Measurements from ENCODE around the gene PIP4K2A. TPM values are rescaled to one million over a fixed set of nuclear protein-coding genes. Genes with fewer than 3 reads are reported as not detected.
"Not testable (repeated sequence)": the region's sequence is repeated elsewhere in the genome, so short reads cannot be mapped to it uniquely, and the experiment has no call there.

The PIP4K2A gene
- total and polyA plus RNA-seq, 2 of the 13 experiments (the other 11 are each of a cell fraction or from before 2014, with no cell fraction given) = 9.1 to 22.6 TPM

DNA sequence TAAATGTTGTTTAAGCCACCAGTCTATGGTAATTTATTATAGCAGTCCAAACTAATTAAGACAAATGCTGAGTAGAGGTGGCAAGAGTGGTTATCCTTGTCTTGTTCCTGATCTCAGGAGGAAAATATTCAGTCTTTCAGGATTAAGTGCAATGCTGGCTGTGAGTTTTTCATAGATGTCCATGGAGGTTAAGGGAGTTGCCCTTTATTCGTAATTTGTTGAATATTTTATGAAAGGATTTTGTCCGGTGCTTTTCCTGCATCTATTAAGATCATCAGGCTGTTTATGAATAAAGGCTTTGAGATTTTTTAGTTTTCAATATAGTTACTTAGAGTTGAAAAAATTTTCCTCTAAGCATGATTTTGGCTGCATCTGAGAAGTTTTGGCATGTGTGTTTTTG, 186.9 kb downstream of the PIP4K2A start (continued):
- TF ChIP-seq ZNF484 (CRISPR knock-in tag; IDR thresholded peaks at IDR 0.05; ENCODE audit: borderline replicate concordance, low read depth) = no peak
- TF ChIP-seq MAX (IDR thresholded peaks at IDR 0.05) = no peak
- TF ChIP-seq TBL1XR1 (IDR thresholded peaks at IDR 0.05; ENCODE audit: borderline replicate concordance, low read length, partially characterized antibody) = no peak
- TF ChIP-seq, protein P1, sequence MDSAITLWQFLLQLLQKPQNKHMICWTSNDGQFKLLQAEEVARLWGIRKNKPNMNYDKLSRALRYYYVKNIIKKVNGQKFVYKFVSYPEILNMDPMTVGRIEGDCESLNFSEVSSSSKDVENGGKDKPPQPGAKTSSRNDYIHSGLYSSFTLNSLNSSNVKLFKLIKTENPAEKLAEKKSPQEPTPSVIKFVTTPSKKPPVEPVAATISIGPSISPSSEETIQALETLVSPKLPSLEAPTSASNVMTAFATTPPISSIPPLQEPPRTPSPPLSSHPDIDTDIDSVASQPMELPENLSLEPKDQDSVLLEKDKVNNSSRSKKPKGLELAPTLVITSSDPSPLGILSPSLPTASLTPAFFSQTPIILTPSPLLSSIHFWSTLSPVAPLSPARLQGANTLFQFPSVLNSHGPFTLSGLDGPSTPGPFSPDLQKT (CRISPR knock-in tag; IDR thresholded peaks at IDR 0.05; ENCODE audit: borderline replicate concordance) = no peak
- no peak for TF ChIP-seq ZNF564 (CRISPR knock-in tag; IDR thresholded peaks at IDR 0.05)
- TF ChIP-seq TOPORS (CRISPR knock-in tag; IDR thresholded peaks at IDR 0.05) = no peak

DNA sequence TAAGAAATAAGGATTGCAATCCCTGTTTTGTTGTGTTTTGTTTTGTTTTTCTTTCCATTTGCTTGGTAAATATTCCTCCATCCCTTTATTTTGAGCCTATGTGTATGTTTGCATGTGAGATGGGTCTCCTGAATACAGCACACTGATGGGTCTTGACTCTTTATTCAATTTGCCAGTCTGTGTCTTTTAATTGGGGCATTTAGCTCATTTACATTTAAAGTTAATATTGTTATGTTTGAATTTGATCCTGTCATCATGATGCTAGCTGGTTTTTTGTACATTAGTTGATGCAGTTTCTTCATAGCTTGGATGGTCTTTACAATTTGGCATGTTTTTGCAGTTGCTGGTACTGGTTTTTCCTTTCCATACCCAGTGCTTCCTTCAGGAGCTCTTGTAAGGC, 190.0 kb downstream of the PIP4K2A start:
- intact Hi-C loops (cut with micrococcal nuclease; ENCODE audit: unreplicated experiment); FAIRE-seq; H4K20me1 ChIP-seq (ENCODE audit: insufficient read depth, low read length): not testable (repeated sequence)

DNA sequence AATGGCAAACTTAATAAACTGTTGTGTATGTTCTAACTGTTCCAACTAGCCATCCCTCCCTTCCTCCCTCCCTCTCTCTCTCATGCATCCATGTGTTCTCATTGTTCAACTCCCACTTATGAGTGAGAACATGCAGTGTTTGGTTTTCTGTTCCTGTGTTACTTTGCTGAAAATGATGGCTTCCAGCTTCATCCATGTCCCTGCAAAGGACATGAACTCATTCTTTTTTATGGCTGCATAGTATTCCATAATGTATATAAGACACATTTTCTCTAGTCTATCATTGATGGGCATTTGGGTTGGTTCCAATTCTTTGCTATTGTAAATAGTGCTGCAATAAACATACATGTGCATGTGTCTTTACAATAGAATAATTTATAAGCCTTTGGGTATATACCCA, 193.7 kb downstream of the PIP4K2A start:
- in situ Hi-C loops (cut with HindIII; ENCODE audit: extremely low pct_ligation_motif_present, low pct_unique_long_range_greater_than_20kb); ATAC-seq; CTCF ChIA-PET (ENCODE audit: low intra/inter-chr PET ratio, low total read pairs): not testable (repeated sequence)

More for the DNA sequence above, 190.0 kb downstream of the PIP4K2A start:
- H3K4me1 ChIP-seq (ENCODE audit: insufficient read depth, low read length); H2AFZ ChIP-seq (ENCODE audit: low read length); H3K79me2 ChIP-seq (ENCODE audit: insufficient read depth, low read length); BruUV-seq (replicated peaks); CTCF ChIA-PET (ENCODE audit: low intra/inter-chr PET ratio, low total read pairs); in situ Hi-C loops (cut with HindIII; ENCODE audit: extremely low pct_ligation_motif_present, low pct_unique_long_range_greater_than_20kb); H3K4me3 ChIP-seq (replicated peaks in 1 of 3; ENCODE audit: insufficient read depth in 1 of 3, low read depth in 2 of 3, low read length in 3 of 3); H3K36me3 ChIP-seq (replicated peaks in 1 of 2; ENCODE audit: control insufficient read depth in 1 of 2, insufficient read depth in 2 of 2, low read length in 2 of 2); ATAC-seq; POLR2A ChIA-PET; H3K9me3 ChIP-seq (ENCODE audit: low read length); H3K9ac ChIP-seq (ENCODE audit: insufficient read depth, low read depth, low read length); H3K4me2 ChIP-seq (ENCODE audit: low read depth, low read length); H3K27me3 ChIP-seq (ENCODE audit: control insufficient read depth in 1 of 2, insufficient read depth in 2 of 2, low read length in 2 of 2); DNase-seq (ENCODE audit: low spot score); H3K27ac ChIP-seq (ENCODE audit: extremely low read length, insufficient read depth, low read length): not testable (repeated sequence)

More for the DNA sequence above, 193.7 kb downstream of the PIP4K2A start:
- FAIRE-seq; intact Hi-C loops (cut with micrococcal nuclease; ENCODE audit: unreplicated experiment); H3K4me3 ChIP-seq (replicated peaks in 1 of 3; ENCODE audit: insufficient read depth in 1 of 3, low read depth in 2 of 3, low read length in 3 of 3); H3K79me2 ChIP-seq (ENCODE audit: insufficient read depth, low read length); H3K27me3 ChIP-seq (ENCODE audit: control insufficient read depth in 1 of 2, insufficient read depth in 2 of 2, low read length in 2 of 2); H3K36me3 ChIP-seq (replicated peaks in 1 of 2; ENCODE audit: control insufficient read depth in 1 of 2, insufficient read depth in 2 of 2, low read length in 2 of 2); H3K9me3 ChIP-seq (ENCODE audit: low read length); H4K20me1 ChIP-seq (ENCODE audit: insufficient read depth, low read length); H3K9ac ChIP-seq (ENCODE audit: insufficient read depth, low read depth, low read length); DNase-seq (ENCODE audit: low spot score); H2AFZ ChIP-seq (ENCODE audit: low read length); H3K4me1 ChIP-seq (ENCODE audit: insufficient read depth, low read length); H3K4me2 ChIP-seq (ENCODE audit: low read depth, low read length); POLR2A ChIA-PET; BruUV-seq (replicated peaks); H3K27ac ChIP-seq (ENCODE audit: extremely low read length, insufficient read depth, low read length): not testable (repeated sequence)
